Measurements from ENCODE around the gene TMEM225B.
A peak's percentile ranks its signal among the peaks of the same experiment; 100 is the strongest.
"Not testable (repeated sequence)": the region's sequence is repeated elsewhere in the genome, so short reads cannot be mapped to it uniquely, and the experiment has no call there.

Gene TMEM225B

DNA sequence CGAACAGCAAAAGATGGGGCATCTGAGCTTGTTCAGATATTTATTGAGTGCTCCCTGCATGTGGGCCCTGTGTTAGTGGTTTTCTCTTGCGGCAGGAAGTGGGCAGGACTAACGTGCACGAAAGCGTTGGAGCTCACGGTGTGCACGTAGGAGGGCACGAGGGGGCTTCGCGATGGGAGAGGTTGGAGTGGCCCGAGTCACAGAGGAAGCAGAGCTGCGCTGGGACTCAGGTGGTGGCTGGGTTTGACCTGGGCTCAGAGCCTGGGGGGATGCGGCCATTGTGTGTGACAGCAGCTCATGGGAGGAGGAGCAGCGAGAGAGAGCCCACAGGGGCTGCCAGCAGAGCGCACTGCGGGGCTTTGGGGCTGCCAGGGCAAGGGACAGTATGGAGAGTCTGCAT, 26.4 kb downstream of the TMEM225B start:
- DNase-seq = no peak

GRCh38 chr7:99625321-99625720, 27.3 kb downstream of the TMEM225B start:
- no peak for DNase-seq

DNA sequence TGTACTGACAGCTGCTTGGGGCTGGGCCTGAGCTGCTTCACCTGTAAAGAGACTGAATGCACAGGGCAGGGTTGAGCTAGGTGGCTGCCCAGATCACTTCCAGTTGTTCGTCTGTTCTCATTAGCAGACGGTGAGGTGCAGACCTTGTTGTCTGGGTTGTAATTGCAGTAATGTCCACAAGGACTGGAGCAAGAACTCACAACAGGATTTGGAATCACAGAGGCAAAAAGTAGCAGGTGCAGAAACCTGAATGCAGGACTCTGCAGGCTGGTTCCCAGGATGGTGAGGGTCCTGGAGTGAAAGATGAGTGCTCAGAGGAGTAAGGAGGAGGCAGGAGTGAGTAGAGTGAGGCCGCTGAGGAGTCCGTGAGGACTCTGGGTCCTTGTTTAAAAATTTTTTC, 27.9 kb downstream of the TMEM225B start:
- no peak for DNase-seq

GRCh38 chr7:99626661-99627060, 28.6 kb downstream of the TMEM225B start:
- DNase-seq = no peak

DNA sequence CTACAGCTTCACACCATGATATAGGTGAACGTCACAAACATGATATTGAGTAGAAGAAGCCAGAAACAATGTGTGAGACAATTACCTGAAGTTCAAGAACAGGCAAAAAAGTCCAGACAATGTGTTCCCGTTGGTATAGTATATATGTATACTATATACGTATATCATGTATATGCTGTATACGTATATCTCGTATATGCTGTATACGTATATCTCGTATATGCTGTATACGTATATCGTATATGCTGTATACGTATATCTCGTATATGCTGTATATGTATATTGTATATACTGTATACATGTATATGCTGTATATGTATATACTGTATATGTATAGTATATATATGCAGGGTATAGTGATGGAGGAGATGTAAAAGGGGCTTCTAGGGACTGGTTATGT, 29.4 kb downstream of the TMEM225B start:
- no peak for DNase-seq

- DNase-seq = no peak
Measured at GRCh38 chr7:99628471-99629465, 30.7 kb downstream of the TMEM225B start.

- no peak for DNase-seq
Measured at GRCh38 chr7:99629643-99630042, 31.6 kb downstream of the TMEM225B start.

GRCh38 chr7:99631295-99632109, 33.4 kb downstream of the TMEM225B start:
- peak; percentile 56 for DNase-seq

GRCh38 chr7:99637414-99637813, 39.3 kb downstream of the TMEM225B start:
- DNase-seq = not testable (repeated sequence)

GRCh38 chr7:99638731-99639130, 40.7 kb downstream of the TMEM225B start:
- DNase-seq = no peak

DNA sequence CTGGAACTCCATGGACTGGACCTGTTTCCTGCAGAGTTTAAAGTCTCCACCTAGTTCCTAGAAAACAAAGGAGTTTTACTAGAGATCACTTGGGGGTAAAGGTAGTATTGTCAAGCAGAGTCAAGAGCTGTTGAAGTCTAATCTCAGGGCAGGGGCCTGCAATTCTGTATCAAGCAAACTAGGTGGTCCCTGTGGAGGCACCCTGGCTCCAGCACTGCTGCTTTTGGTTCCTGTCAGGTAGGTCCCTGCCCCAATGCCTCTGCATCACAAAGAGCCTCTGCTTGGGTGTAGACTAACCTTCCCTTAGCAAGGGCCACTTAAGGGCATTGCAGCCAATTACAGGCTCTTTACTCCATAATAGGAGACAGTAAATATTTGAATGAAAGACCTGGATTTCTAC, 41.2 kb downstream of the TMEM225B start:
- no peak for DNase-seq

DNA sequence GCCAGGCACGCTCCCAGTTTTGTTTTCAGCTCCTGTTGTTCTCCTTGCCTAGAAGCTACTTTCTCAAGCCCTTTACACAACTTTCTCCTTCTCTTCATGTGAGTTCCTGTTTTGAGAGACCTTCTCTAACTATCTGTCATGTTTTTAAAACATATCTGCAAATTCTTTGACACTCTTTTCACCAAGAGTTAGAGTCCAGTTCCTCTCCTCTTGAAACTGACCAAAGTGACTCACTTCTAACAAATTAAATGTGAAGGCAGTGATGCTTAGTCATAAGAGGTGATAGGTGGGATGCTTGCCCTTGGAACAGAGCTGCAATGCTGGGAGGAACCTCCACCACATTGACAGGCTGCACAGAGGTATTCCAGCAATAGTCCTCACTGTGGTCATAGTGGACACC, 44.0 kb downstream of the TMEM225B start:
- no peak for DNase-seq

DNA sequence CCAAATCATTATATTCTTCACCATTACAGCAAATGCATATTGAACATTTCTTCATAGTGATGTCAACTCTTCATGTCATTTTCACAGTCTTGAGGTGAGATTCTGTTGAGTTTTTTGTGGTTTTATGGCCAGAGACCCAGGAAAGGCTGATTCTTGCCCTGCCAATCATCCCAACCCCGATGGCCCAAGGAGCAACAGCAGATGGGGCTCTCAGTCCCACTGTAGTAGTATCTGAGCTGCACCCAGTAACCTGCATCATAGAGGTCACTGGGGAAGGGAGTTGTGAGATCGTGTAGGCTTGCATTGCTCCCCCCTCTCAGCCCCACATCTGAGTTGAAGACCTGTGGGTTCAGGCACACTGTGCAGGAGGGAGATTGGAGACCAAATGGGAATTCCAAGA, 45.4 kb downstream of the TMEM225B start:
- DNase-seq = no peak

DNA sequence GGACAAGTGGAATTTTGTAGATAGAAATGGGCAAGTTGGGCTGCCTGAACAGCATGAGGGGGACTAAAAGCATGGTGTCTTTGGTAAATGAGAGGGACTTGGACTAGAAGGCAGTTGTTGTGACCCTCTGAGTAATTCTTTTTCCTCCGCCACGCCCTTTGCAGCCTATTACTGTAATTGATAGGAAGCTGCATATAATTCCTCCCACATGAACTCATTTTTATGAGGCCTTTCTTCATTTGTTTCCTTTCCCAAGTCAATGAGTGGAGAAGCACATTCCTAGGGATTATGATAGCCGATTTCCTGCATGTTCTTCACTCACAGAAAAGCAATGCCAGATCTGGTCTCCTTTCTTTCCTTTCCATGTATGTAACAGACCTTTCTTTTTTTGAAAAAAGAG, 46.4 kb downstream of the TMEM225B start:
- no peak for DNase-seq

DNA sequence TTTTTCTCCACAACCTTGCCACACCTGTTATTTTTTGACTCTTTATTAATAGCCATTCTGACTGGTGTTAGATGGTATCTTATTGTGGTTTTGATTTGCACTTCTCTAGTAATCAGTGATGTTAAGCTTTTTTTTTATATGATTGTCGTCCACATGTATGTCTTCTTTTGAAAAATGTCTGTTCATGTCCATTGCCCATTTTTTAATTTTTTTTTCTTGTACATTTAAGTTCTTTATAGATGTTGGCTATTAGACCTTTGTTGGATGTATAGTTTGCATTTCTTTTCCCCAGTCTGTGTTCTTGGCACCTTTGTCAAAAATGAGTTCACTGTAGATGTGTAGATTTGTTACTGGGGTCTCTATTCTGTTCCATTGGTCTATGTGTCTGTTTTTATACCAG, 47.5 kb downstream of the TMEM225B start:
- no peak for DNase-seq

DNA sequence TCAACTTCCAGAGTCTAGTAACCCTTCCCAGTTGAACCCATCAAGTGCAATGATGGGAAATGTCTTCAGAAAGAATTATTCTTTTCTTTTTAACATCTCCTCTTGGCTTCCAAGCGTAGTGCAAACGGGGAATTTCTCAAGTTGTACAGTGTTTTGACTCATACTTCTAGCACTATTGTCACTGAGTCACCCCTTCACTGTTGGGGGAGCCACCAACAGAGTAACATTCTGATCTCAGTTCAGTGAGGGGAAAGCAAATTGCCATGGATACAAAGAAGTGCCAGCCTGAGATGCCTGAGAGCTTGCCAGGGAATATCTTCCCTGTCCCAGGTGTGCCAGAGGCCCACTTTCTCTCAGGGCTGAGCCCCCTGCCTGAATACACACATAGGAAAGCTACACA, 50.8 kb downstream of the TMEM225B start:
- DNase-seq = no peak

- DNase-seq = no peak
Measured at GRCh38 chr7:99651290-99651689, 53.2 kb downstream of the TMEM225B start.

DNA sequence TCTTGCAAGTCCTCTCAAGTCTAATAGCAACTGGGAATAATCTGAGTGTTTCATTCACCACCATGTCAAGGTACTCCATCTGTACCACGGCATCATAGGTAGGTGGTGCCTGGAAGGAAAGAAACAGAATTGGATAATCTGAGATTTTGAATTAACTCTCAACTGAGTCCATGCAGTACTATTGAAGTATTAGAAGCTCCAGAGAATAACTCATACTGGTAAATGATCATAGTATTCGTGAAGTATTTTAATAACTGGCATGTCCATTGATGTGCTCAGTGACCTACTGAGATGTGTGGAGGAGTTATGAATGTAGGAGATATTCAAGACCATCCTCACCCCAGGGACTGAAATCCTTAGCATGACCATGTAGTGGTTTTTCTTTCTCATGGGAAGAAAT, 54.6 kb downstream of the TMEM225B start:
- DNase-seq = no peak

- not testable (repeated sequence) for DNase-seq
Measured at GRCh38 chr7:99653269-99653668, 55.2 kb downstream of the TMEM225B start.

DNA sequence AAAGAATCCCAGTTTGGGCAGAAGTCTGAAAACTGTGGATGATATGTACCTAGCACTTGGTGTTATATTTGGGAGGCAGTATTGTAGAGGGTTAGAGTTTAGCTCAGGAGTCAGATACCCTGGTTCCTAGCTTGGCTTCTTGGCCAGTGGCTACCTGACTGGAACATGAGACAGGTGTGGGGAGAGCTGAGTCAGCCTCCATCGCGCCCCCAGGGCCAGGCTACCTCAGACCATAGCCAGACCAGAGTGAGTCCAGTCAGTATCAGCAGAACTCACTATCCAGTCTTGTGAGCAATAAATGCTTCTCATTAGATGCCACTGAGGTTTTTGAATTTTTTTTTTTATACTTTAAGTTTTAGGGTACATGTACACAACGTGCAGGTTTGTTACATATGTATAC, 55.7 kb downstream of the TMEM225B start:
- DNase-seq = no peak

- DNase-seq = not testable (repeated sequence)
Measured at GRCh38 chr7:99654626-99655025, 56.6 kb downstream of the TMEM225B start.

DNA sequence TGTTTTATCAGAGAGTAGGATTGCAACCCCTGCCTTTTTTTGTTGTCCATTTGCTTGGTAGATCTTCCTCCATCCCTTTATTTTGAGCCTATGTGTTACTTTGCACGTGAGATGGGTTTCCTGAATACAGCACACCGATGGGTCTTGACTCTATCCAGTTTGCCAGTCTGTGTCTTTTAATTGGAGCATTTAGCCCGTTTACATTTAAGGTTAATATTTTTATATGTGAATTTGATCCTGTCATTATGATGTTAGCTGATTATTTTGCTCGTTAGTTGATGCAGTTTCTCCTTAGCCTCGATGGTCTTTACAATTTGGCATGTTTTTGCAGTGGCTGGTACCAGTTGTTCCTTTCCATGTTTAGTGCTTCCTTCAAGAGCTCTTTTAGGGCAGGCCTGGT, 59.8 kb downstream of the TMEM225B start:
- DNase-seq = not testable (repeated sequence)

Measured in hematopoietic multipotent progenitor cell treated with erythropoietin and hydrocortisone succinate and interleukin-3 and kit ligand, for 6 days (in vitro differentiated cells).